Endometrial microvascular endothelial cells (primary cell): ENCODE results near the gene ZNF620. TPM values are rescaled to one million over a fixed set of nuclear protein-coding genes. Genes with fewer than 3 reads are reported as not detected.
"Not testable (repeated sequence)": the region's sequence is repeated elsewhere in the genome, so short reads cannot be mapped to it uniquely, and the experiment has no call there.

ENCODE experiments used
- in situ Hi-C: cut with HindIII; loops from 2 replicates; pipeline ENCODE4 v1.10.0; 2017; ENCODE audit warnings: low sequenced_read_pairs, low pct_unique_long_range_greater_than_20kb; ENCODE audit errors: inconsistent ontology term
- total RNA-seq: library from RNA; depleted of rRNA; stranded (reverse); fragments of >200 nt; gene quantifications from one replicate; pipeline ENCODE4 v1.2.3, GENCODE V29; 2015; ENCODE audit errors: inconsistent ontology term

The ZNF620 gene
- total RNA-seq = 4.5 TPM

GRCh38 chr3:40505599-40506462, at the start of gene ZNF620:
ZNF620 (plus strand) TSS chr3:40506039; CDS start chr3:40506353, 314 bp downstream.
- in situ Hi-C loops = no loop called here

GRCh38 chr3:40456279-40456939, 49.4 kb upstream of the ZNF620 start:
- in situ Hi-C loops = no loop called here

GRCh38 chr3:40456940-40457823, 48.7 kb upstream of the ZNF620 start, which contains the start of gene RPL14:
RPL14 (plus strand) TSS chr3:40457339; CDS start chr3:40457472, 133 bp downstream.
- in situ Hi-C loops = no loop called here

GRCh38 chr3:40458473-40458872, 47.4 kb upstream of the ZNF620 start:
- in situ Hi-C loops = no loop called here

GRCh38 chr3:40460481-40460880, 45.4 kb upstream of the ZNF620 start:
- in situ Hi-C loops = not testable (repeated sequence)

DNA sequence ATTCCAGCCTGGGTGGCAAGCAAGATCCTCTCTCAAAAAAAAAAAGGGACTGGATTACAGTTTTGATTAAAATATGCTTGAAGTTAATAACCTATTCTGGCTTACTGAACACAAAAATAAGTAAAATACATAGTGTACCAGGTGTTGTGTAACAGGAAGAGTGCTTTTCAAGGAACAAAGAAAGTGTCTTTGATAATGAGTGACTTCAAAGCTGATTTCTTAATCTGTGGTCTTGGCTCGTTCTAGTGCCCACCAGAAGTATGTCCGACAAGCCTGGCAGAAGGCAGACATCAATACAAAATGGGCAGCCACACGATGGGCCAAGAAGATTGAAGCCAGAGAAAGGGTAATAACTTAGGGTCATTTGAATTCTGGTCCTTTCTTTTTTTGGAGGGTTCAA, 44.7 kb upstream of the ZNF620 start:
- in situ Hi-C loops = no loop called here

GRCh38 chr3:40462838-40463237, 43.0 kb upstream of the ZNF620 start:
- in situ Hi-C loops = not testable (repeated sequence)

GRCh38 chr3:40463579-40463978, 42.3 kb upstream of the ZNF620 start:
- in situ Hi-C loops = no loop called here

DNA sequence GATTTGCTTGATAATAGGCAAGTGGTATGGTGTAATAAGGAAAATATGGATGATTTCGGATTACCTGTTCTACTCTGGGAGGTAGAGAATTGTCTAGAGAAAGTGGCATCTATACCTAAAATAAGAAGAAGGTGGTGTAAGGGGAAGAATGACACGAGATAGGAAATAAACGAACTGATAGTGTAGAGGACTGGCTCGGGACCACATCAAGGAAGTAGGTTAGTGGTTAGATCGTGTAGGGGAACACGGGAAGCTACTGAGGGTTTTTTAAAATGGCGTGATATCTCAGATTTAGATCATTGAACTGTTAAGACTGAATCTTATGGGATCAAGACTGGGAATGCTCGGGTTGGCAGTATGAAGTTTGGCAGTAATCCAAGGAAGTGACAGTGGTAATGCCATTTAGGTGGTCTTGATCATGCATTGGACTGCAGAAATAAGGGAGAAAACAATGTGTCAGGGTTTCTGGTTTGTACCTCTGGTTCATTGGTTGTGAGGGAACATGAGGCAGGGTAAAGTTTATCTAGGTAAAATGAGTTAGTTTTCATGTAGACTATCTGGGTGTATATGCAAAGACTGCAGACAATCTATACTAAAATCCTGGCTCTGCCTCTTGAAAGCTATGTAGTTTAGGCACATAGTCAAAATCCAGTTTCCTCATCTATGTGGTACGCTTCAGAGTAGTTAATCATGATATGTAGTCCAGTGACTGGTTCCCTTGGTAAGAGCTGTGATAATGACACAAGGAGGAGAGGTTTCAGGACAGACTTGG, 41.3 kb upstream of the ZNF620 start:
- in situ Hi-C loops = no loop called here

DNA sequence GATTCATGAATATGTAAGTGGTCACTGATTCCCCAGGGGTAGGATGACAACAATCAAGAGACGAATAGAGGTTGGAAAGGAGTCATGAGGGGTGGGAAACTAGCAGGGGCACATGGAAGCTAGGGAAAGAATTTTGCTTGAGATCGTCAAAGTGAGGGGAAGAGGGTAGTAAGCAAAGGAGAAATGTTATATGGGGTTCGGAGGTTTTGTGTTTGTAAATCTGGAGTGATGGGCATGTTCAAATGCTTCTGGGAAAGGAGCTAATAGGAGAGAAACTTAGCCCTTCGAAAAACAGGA, 40.8 kb upstream of the ZNF620 start:
- in situ Hi-C loops = no loop called here

DNA sequence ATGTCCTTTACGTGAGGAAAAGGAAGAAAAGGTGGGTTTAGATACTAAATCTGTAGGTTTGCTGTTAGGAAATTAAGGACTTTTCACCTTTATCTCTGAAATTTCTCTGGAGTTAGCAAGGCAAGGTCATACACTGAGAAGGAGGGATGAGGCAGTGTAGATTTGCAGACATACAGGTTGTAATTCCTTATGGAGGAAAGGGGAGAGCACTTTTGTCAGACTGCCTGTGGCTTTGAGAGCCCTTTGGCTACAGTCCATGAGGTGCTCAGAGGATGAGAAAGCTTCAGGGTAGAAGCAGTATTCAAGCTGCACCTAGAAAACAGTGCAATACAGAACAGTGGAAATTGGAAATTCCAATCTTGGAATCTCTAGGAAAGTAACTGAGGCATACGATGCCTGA, 40.4 kb upstream of the ZNF620 start:
- in situ Hi-C loops = no loop called here

- in situ Hi-C loops = no loop called here
These were observed 37.8 kb upstream of the ZNF620 start for GRCh38 chr3:40468018-40468417.

- in situ Hi-C loops = no loop called here
These were observed 35.1 kb upstream of the ZNF620 start for GRCh38 chr3:40470701-40471100.

DNA sequence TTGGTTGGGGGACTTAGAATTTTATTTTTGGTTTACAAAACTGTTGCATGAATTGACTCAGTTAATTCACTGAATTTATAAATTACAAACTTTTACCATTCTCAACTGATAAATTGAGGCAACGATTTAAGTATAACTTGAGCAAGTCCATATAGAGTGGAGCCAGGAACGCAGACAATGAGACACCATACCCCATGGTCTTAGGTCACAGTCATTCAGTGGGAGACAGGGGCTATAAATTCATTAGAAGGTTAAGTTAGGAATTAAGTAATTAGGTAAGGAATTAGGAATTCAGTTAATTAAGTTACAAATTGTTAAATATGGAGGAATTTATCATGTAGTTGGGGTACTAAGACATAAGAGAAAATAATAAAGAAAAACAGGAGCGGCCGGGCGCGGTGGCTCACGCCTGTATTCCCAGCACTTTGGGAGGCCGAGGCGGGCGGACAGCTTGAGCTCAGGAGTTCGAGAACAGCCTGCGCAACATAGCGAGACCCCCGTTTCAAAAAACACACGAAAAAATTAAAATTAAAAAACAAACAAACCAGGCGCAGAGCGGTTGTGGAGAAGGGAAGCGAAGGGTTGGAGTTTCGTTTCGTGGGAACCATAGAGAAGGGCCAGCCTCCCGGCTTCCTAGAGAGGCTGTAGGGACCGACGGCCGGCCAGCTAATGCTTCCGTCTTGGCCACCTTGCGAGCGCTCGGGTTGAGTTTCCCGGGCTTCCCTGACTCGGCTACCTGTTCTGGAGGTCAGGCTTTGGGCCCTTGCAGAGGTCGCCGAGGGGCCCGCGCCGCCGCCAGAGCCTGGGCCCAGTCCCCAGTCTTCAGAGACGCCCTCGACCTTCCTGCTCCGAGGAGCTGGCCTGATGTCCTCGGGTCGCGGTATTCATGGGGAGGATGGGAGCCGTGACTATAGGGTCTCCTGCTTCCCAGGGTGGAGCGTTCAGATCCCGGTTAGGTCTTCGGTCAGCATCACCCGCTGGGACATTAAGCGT, 29.1 kb upstream of the ZNF620 start, which contains the start of gene ZNF619:
ZNF619 (plus strand) TSS at position 645 of the 993 bp plus-strand sequence. CDS start 858 bp downstream, outside the sequence.
- in situ Hi-C loops = no loop called here

DNA sequence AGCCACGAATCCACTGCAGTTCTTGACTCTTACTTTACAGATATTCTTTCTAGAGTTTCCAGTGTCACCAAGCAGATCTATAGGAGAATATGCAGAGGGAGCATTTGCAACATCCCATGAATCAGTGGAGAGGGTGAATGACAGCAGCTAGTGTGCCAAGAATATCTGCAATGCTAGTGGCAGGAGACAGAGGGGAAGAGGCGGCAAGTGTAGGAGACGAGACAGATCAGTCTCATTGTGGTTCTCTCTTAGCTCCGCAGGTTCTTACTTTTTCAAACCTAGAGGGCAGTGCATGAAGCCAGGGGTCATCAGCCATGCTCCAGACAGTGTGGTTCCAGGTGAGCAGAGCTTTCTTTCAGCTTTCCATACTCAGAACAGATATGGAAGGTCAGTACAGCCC, 28.2 kb upstream of the ZNF620 start:
- in situ Hi-C loops = no loop called here

GRCh38 chr3:40487172-40487571, 18.7 kb upstream of the ZNF620 start:
- in situ Hi-C loops = no loop called here

DNA sequence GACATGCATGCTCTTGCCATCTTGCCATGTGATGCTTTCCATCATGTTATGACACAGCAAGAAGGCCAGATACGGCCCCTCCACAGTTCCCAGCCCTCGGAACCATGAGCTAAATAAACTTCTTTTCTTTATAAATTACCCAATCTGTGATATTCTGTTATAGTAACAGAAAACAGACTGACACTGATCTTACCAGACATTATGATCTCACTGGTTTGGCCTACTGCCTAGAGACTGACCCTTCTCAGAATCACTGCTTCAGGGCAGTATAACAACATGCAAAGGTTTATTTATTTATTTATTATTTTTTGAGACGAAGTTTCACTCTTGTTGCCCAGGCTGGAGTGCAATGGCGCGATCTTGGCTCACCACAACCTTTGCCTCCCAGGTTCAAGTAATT, 14.9 kb upstream of the ZNF620 start:
- in situ Hi-C loops = no loop called here
